HG03565 (cell line): ENCODE results near the gene OGFOD3.
"Not testable (repeated sequence)": the region's sequence is repeated elsewhere in the genome, so short reads cannot be mapped to it uniquely, and the experiment has no call there.

Source experiments
- ATAC-seq: cut with Tn5 transposase; IDR thresholded peaks from one replicate; pipeline ENCODE4 v1.9.1; 2021; ENCODE audit warnings: mild to moderate bottlenecking, moderate library complexity; ENCODE audit not compliant: unreplicated experiment

Gene OGFOD3

GRCh38 chr17:82435103-82435502 is 16.7 kb upstream of the OGFOD3 start:
- no peak for ATAC-seq

GRCh38 chr17:82434216-82434565 is 15.8 kb upstream of the OGFOD3 start:
- ATAC-seq: no peak

- no peak for ATAC-seq
Observed at GRCh38 chr17:82433560-82434215, 15.3 kb upstream of the OGFOD3 start.

GRCh38 chr17:82432017-82432416 is 13.6 kb upstream of the OGFOD3 start:
- no peak for ATAC-seq

- no peak for ATAC-seq
Observed at GRCh38 chr17:82429824-82430223, 11.4 kb upstream of the OGFOD3 start.

- ATAC-seq: no peak
Observed at GRCh38 chr17:82428546-82428945, 10.2 kb upstream of the OGFOD3 start.

GRCh38 chr17:82424863-82425159 is 6.4 kb upstream of the OGFOD3 start:
- ATAC-seq: no peak

GRCh38 chr17:82424001-82424862 is 5.8 kb upstream of the OGFOD3 start:
- no peak for ATAC-seq

GRCh38 chr17:82419540-82419939 is 1.2 kb upstream of the OGFOD3 start:
- ATAC-seq: no peak

- no peak for ATAC-seq
Observed at GRCh38 chr17:82416771-82417170, 1.6 kb downstream of the OGFOD3 start.

- ATAC-seq: no peak
Observed at GRCh38 chr17:82416264-82416663, 2.1 kb downstream of the OGFOD3 start.

GRCh38 chr17:82415786-82416185 is 2.6 kb downstream of the OGFOD3 start:
- no peak for ATAC-seq

GRCh38 chr17:82415336-82415735 is 3.0 kb downstream of the OGFOD3 start:
- no peak for ATAC-seq

- no peak for ATAC-seq
Observed at GRCh38 chr17:82414548-82415281, 3.7 kb downstream of the OGFOD3 start.

GRCh38 chr17:82412535-82413520 is 5.6 kb downstream of the OGFOD3 start:
- ATAC-seq: no peak

GRCh38 chr17:82412081-82412480 is 6.3 kb downstream of the OGFOD3 start:
- not testable (repeated sequence) for ATAC-seq

GRCh38 chr17:82411396-82412053 is 6.9 kb downstream of the OGFOD3 start:
- ATAC-seq: no peak

GRCh38 chr17:82410014-82410716 is 8.2 kb downstream of the OGFOD3 start:
- ATAC-seq: no peak

- ATAC-seq: no peak
Observed at GRCh38 chr17:82408938-82409318, 9.5 kb downstream of the OGFOD3 start.
